Fibroblast of skin of right quadriceps (primary cell): ENCODE results near the gene SAP130.
"Not testable (repeated sequence)": the region's sequence is repeated elsewhere in the genome, so short reads cannot be mapped to it uniquely, and the experiment has no call there.

ENCODE experiments used
- DNase-seq: peaks from one replicate; pipeline ENCODE4 v3.0.0-alpha.2; 2013

SAP130 gene

DNA sequence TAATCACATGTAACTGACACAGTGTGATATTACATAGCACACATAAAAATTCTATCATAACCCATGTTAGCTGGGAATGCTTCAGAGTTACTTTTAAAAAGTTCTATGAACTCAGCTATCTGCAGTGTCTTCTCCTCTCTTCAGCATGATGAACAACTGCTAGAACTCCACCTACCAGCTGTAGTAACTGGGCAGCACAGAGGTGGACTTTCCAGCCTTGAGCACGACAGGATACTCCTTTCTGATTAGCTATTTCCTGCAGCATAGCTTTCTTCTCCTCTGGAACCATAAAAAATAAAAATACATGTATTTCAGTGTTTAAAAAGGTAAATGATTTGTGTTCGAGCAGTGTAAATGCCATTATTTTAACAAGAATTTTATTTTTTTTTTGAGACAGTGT is 82.6 kb downstream of the SAP130 start:
- no peak for DNase-seq

DNA sequence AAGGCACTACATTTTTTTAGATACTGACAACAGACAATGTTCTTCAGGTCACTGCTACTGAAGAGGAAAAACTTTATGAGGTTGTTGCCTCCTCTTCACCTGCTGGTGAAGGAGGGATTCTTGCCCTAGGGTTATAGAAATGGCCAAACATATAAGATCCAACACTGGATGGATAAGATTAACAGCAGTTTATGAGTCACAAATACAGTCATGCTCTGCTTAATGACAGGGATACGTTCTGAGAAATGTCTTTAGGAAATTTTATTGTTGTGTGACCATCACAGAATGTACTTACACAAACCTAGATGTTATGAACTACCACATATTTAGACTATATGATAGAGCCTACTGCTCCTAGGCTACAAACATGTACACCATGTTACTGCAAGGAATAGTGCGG is 84.7 kb downstream of the SAP130 start:
- DNase-seq = no peak

DNA sequence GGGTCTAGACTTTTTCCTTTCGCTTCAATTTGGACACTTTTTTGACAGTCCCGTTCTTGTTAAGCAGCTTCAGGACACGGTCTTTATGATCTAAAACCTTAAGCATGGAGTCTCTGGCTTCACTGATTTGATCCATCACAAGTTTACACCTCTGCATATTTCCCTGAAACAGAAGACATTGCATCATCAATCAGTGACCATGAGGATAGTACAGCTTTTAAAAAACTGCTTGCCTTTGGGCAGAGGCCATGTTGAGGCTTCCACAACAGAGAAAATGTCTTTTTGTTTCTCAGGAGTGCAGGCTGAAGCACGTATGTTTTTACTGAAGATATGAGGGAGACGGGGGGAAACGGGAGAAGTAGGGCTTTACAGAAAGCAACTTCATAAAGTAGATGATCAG is 85.9 kb downstream of the SAP130 start:
- DNase-seq = no peak

DNA sequence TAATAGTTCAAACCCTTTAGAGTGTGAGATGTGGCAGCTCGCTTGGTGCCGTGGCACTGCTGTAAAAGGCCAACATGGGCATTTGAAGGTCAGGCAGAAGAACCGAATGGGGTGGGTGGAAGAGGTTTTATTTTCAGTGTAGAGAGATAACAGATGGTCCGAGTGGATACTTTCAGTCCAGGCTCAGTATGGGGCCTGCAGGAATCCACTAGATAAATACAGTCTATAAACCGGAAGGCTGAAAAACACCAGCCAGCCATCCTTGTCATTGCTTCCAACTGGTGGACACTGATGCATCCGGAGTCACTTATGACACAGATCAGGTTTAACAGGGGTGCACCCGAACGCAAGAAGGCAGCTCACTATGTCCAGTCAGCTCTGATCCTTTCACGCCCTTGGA is 86.4 kb downstream of the SAP130 start:
- no peak for DNase-seq

DNA sequence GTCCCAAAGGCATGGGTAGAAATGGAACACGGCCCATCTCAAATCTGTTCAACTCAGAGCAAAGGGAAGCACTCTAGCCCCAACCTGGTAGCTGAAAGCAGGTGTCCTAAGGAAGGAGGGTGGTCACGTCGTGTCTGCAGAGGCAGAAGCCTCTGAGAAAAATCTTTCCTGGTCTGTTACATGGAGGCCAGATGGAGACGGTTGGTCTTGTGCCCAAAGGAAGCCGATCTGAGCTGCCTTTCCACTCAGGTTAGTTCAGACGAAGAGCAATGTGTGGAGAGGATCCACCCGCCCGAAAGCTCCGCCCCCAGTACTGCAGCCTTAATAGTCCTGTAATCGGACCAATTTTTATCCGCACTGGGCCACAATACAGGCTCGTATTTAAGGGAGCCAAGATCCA is 87.2 kb downstream of the SAP130 start:
- DNase-seq = no peak

DNA sequence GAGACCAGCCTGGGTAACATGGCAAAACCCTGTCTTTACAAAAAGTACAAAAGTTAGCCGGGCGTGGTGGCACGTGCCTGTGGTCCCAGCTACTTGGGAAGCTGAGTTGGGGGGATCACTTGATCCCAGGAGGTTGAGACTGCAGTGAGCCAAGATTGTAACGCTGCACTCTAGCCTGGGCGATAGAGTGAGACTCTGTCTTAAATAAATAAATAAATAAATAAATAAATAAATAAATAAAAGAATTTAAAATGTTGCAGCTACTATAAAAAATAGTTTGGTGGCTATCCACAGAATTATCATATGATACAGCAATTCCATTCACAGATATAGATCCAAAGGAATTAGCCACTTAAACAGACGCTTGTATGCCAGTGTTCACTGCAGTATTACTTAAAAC is 92.5 kb downstream of the SAP130 start:
- no peak for DNase-seq

DNA sequence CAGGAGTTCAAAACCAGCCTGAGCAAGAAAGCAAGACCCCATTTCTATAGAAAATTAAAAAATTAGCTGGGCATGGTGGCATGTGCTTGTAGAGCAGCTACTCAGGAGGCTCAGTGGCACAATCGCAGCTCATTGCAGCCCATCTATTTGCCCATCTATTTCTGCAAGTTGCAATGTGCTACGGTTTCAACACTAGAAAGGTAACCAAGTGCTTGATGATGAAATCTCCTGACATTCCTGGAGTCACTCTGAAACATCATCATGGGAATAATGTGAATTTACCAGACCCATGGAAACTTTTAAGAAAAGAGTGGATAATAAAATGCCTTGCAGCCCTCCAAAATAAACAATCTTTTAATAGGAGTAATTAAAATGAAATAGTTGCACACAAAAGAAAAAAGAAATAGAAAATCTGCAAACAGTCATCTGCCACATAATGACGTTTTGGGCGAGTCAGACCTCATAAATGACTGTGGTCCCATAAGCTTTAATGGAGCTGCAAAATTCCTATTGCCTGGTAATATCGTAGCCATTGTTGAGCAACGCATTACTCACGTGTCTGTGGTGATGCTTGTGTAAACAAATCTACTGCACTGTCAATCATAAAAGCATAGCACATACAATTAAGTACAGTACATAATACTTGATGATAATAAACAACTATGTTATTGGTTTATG is 95.5 kb downstream of the SAP130 start:
- peak; percentile 82 for DNase-seq

DNA sequence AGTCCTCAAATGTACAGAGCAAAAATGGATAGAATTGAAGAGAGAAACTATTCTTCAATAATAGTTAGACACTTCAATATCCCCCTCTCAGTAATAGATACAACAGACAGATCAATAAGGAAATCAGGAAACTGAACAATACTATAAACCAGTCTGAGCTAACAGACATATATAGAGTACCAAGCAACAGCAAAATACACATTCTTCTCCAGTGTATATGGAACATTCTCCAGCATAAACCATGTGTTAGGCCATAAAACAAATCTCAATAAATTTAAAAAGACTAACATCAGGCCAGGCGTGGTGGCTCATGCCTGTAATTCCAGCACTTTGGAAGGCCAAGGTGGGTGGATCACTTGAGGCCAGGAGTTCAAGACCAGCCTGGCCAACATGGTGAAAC is 98.4 kb downstream of the SAP130 start:
- no peak for DNase-seq

DNA sequence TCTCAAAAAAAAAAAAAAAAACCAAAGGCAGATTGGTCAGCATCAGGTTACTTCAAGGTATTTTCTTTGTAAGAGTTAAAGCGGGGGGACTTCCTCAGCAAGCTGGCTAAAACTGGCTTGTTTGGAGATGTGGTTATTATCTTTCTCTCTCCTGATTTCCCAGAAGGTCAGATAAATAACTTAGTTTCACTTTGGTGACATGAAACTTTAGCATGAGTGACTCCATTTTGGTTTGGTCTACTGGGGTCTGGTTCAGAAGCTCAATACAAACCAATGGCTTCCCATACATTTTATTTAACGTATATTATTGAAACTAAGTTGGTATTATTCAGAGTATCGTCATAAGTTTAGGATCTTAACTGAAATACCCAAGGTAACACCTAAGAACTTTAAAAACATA is 100.5 kb downstream of the SAP130 start:
- no peak for DNase-seq

DNA sequence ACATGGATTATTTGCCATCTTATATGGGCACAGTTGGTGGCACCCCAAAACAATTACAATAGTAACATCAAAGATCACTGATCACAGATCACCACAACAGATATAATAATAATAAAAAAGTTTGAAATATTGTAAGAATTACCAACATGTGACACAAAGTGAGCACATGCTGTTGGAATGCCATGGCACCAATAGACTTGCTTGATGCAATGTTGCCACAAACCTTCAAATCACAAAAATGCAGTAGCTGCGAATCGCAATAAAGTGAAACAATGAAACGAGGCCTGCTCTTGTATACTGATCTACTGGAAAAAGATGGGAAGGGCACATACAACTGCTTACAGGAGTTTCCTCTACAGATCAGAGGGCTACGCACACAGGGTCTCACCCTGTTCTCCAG is 109.9 kb downstream of the SAP130 start:
- peak; percentile 7 for DNase-seq

DNA sequence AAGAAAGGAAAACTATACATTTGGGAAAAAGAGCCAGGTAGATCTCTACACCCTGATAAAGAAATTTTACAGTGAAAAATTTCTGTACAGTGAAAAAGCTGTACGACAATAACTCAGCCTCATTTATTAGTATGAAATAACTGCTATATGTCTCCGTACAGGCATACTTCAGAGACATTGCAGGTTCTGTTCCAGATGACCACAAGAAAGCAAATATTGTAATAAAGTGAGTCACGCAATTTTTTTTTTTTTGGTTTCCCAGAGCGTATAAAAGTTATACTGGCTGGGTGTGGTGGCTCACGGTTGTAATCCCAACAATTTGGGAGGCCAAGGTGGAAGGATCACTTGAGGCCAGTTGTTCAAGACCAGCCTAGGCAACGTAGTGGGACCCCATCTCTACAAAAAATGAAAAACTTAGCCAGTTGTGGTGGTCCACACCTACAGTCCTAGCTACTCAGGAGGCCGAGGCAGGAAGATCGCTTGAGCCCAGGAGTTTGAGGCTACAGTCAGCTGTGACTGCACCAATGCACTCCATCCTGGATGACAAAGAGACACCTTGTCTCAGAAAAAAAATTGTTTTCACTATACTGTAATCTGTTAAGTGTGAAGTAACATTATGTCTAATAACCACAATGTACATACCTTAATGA is 113.9 kb downstream of the SAP130 start:
- no peak for DNase-seq

DNA sequence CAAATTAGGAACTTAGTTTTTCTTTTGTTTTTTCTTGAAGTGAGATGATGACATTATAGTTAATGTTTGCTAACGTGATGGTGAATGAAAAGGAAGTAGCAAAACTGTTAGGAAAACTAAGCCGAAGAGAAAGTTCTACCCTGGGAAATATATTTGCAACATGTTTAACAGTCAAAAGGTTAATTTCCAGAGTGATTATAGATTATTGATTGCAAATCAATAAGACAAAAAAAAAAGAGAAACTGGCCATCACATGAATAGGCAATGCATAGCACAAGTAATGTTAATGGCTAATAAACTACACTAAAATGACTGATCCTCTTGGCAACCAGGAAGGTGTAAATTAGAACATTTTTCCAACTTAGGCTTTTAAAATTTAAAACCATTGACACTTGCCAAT is 116.1 kb downstream of the SAP130 start:
- DNase-seq = no peak

DNA sequence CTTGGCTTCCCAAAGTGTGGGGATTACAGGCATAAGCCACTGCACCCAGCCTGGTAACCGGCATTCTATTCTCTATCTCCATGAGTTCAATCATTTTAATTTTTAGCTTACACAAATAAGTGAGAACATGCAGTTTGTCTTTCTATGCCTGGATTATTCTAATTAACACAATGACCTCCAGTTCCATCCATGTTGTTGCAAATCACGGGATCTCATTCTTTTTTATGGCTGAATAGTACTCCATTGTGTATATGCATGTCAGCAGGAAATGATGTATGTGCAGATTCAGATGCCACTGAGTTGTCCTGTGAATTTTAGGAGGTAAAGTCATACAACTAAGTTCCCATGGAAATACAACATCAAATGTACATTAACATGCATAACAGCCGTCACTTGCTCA is 117.4 kb downstream of the SAP130 start:
- no peak for DNase-seq

DNA sequence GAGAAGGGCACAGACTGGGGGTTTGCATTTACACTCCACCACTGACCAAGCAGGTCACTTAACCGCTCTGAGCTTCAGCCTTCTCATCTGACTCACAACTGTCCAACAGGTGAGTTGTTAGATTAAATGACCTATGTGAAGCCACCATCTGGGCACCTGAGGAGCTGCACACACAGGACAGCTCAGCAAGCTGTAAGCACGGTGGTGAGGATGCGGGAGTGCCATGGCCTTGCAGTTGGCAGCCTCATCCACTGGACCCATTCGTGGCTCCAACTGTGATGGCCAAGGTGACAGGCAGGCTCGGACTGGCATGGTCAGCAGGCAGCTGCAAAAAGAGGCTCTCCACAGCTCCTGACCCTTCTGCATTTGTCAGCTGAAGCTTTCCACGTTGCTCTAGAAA is 118.8 kb downstream of the SAP130 start:
- no peak for DNase-seq

DNA sequence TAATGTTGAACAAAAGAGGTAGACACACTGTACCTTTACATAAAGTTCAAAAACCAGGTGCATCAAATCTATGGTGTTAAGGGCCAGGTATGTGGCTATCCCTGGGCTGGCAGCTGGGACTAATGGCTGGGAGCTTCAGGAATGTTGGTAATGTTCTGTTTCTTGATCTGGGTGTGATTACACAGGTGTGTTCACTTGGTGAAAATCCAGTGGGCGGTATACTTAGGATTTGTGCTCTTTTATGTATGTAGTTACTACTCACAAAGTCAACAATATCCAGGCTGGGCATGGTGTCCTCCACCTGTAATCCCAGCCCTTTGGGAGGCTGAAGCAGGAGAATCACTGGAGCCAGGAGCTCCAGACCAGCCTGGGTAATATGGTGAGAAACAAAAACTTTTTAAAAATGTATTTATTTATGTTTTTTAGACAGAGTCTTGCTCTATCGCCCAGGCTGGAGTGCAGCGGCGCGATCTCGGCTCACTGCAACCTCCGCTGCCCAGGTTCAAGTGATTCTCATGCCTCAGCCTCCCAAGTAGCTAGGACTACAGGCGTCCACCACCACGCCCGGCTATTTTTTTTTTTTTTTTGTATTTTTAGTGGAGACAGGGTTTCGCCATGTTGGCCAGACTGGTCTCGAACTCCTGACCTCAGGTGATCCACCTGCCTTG is 120.0 kb downstream of the SAP130 start:
- DNase-seq = not testable (repeated sequence)

DNA sequence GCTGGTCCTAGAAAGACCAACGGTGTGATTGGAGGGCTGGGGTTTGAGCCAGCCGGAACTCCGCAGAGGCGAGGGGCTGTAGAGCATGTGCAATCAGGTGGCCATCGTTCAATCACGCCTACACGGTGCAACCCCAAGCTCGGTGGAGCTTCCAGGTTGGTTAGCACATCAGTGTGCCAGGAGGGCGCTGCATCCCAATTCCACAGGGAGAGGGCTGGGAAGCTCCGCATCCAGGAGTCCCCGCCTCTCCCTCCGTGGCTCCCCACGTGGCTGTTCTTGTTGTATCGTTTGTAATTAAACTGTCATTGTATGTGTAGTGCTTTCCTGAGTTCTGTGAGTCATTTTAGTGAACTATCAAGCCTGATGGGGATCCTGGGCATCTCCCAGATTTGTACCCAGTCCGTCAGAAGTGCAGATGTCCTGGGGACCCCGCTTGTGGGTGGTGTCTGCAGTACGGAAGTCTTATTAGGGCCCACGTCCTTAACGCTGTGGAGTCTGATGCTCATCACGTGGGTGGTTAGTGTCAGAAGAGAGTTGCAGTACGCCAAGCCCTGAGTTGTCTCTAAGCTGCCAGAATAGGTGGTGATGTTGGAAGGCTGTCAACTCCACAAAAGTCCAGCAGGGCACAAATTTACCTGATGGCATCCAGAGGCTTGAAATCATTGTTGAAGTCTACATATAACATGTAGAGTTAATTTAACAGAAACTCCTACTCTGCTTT is 121.5 kb downstream of the SAP130 start:
- no peak for DNase-seq

DNA sequence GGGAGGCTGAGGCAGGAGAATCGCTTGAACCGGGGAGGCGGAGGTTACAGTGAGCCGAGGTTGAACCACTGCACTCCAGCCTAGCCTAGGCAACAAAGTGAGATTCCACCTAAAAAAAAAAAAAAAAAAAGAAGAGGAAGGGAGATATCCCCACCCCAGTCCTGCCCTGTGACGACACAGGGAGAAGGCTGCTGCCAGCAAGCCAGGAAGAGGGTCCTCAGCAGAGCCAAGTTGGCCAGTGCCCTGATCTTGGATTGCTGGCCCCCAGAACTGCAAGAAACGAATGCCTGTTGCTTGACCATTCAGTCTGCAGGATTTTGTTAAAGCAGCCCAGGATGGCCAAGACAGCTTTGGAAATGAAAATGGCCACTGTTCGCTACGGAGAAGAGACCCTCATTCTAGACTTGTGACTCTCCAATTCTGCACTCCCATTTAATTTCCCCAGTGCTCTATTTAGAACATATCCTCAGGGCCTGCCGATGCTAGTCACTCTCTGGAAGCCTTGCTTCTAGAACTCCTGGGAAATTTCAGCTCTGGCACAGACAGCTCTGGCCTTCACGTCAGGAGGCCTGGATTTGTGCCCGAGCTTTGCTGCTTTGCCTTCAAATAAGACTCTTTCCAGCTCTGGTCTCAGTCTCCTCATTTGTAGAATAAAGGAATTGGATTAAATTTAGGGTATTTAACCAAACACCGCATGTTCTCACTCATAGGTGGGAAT is 126.4 kb downstream of the SAP130 start:
- DNase-seq = no peak

DNA sequence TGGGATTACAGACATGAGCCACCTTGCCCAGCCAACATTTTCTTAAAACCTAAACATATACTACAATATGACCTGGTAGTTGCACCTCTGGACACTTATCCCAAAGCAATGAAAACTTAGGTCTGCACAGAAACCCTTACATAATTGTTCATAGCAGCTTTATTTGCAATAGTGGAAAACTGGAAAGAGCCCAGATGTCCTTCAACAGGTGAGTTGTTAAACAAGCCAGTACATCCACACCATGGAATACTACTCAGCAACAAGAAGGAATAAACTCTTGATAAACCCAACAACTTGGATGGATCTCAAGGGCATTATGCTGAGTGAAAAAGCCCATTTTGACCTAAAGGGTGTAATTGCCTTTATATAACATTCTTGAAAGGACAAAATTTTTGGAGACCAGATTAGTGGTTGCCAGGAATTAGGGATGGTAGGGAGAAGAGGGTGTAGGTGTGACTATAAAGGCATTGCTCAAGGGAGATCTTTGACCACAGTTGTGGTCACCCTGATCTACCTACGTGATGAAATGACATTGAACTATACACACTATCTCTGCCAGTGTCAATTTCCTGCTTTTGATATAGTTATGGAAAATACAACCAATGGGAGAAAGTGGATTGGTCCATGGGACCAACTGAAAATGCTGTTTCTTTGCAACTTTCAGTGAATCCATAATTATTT is 130.2 kb downstream of the SAP130 start:
- DNase-seq = no peak

DNA sequence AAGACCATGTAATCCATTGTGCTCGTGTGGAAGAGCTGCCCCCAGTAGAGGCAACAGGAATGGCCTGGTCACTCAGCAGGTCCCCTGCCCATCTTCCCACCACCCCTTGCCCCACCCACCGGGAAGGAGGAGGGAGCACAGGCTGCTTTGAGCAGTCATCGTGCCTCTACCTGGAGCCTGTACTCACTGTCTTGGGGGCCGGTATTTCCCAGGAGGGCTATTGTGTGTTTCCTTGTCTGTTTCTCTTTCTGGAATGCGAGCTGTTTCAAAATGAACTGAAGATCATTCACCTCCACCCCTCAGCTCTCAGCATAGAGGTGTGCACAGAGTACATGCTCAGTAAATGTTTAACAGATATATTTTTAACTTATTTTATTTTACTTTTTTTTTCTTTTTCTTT is 134.4 kb downstream of the SAP130 start:
- no peak for DNase-seq

DNA sequence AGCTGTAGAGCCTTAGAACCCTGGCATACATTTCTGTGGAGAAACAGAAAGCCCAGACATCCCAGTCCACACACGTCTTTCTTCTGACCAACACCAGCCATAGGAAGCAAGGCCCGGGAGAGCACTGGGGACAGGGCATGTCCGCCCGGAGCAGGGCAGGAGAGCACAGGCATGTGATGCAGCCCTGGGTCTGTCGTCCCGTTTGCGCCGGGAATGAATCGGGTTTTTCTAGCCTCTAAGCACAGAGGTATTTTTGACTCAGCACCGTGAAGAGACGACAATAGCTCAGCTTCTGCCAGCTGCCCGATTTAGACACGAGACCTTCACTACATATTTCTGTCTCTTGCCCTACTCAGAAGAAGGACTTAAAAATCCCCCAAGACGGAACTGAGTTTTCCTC is 134.8 kb downstream of the SAP130 start:
- DNase-seq = no peak

DNA sequence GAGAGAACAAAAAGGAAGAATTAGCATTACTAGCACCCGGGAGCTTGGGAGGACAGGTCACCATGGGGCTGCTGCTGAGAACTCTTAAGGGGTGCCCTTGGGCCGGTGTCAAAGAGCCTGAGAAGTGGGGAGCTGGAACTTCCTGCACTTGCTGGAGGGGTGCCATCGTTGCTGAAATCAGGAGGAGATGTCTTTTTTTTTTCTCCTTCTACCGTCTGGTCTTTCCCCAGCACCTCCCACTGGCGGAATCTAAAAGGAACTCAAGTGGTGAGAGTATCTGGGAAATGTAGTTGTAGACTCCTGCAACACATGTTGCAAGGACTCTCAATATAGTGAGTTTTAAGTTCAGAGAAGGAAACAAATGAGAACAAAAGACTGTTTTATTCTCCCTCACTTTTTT is 136.0 kb downstream of the SAP130 start:
- no peak for DNase-seq
